SJCRH30 (cell line): ENCODE results near the gene SLC35E1. TPM values are rescaled to one million over a fixed set of nuclear protein-coding genes. Genes with fewer than 3 reads are reported as not detected.
"Not testable (repeated sequence)": the region's sequence is repeated elsewhere in the genome, so short reads cannot be mapped to it uniquely, and the experiment has no call there.

Experiments used
- DNase-seq, 2 experiments: peaks; one replicate each; pipeline ENCODE4 v3.0.0-alpha.2; 2015 to 2020
- H3K27ac ChIP-seq: fragments of 250-450 bp; sonication (Bioruptor Pico); 2 replicates; pipeline ENCODE4 v1.5.1; 2020; ENCODE audit warnings: mild to moderate bottlenecking, moderate library complexity
- H3K27me3 ChIP-seq: fragments of 250-450 bp; sonication (Bioruptor Pico); 2 replicates; pipeline ENCODE4 v1.5.1; 2020; ENCODE audit warnings: mild to moderate bottlenecking, moderate library complexity
- H3K36me3 ChIP-seq: fragments of 250-450 bp; sonication (Bioruptor Pico); 2 replicates; pipeline ENCODE4 v1.5.1; 2020; ENCODE audit warnings: mild to moderate bottlenecking, moderate library complexity
- H3K4me1 ChIP-seq: fragments of 250-450 bp; sonication (Bioruptor Pico); 2 replicates; pipeline ENCODE4 v1.5.1; 2020; ENCODE audit warnings: mild to moderate bottlenecking, moderate library complexity
- H3K4me3 ChIP-seq: fragments of 250-450 bp; sonication (Bioruptor Pico); 2 replicates; pipeline ENCODE4 v1.5.1; 2020; ENCODE audit warnings: mild to moderate bottlenecking, moderate library complexity
- H3K9me3 ChIP-seq: fragments of 250-450 bp; sonication (Bioruptor Pico); replicated peaks from 2 replicates; pipeline ENCODE4 v1.5.1; 2020; ENCODE audit warnings: mild to moderate bottlenecking, moderate library complexity
- total RNA-seq: library from RNA; depleted of rRNA; stranded (reverse); fragments of >200 nt; shearing (Covaris generic); gene quantifications from 2 replicates; pipeline ENCODE4 v1.2.3, GENCODE V29; 2014

Gene SLC35E1
- total RNA-seq, 1 experiment from 2014 or later: 40.8 TPM

GRCh38 chr19:16518483-16519229 lies 53.6 kb downstream of the SLC35E1 start:
- Histone ChIP-seq H3K36me3 (peaks cover 70% of the 10 kb centered on the region), H3K27me3 (no peaks in the 10 kb centered on the region), H3K4me3 (no peak overlapping the region), H3K27ac (no peak overlapping the region), H3K9me3 (no peaks in the 10 kb centered on the region), H3K4me1 (no peaks in the 10 kb centered on the region)
- DNase-seq: no peak

GRCh38 chr19:16518061-16518460 lies 54.2 kb downstream of the SLC35E1 start:
- Histone ChIP-seq H3K27me3 (no peaks in the 10 kb centered on the region), H3K27ac (no peak overlapping the region), H3K36me3 (peaks cover 64% of the 10 kb centered on the region), H3K4me3 (no peak overlapping the region), H3K9me3 (no peaks in the 10 kb centered on the region), H3K4me1 (no peaks in the 10 kb centered on the region)
- DNase-seq: no peak

GRCh38 chr19:16516923-16517610 lies 55.1 kb downstream of the SLC35E1 start:
- H3K36me3 ChIP-seq: peaks cover 58% of the 10 kb centered on the region
- H3K9me3 ChIP-seq: no peaks in the 10 kb centered on the region

GRCh38 chr19:16516381-16516780 lies 55.8 kb downstream of the SLC35E1 start:
- Histone ChIP-seq H3K4me3 (no peak overlapping the region), H3K9me3 (no peaks in the 10 kb centered on the region), H3K27ac (no peak overlapping the region), H3K4me1 (no peaks in the 10 kb centered on the region), H3K36me3 (peaks cover 52% of the 10 kb centered on the region), H3K27me3 (no peaks in the 10 kb centered on the region)
- DNase-seq: no peak

More at GRCh38 chr19:16516923-16517610, 55.1 kb downstream of the SLC35E1 start:
- Histone ChIP-seq H3K27me3 (no peaks in the 10 kb centered on the region), H3K4me1 (no peaks in the 10 kb centered on the region), H3K4me3 (no peak overlapping the region), H3K27ac (no peak overlapping the region)
- no peak for DNase-seq

- H3K27ac ChIP-seq: no peak overlapping the region
- no peak overlapping the region for H3K4me3 ChIP-seq
- H3K36me3 ChIP-seq: peaks cover 33% of the 10 kb centered on the region
- H3K9me3 ChIP-seq: no peaks in the 10 kb centered on the region
- no peaks in the 10 kb centered on the region for H3K27me3 ChIP-seq
- no peaks in the 10 kb centered on the region for H3K4me1 ChIP-seq
- no peak for DNase-seq
Observed at GRCh38 chr19:16514383-16515019, 57.7 kb downstream of the SLC35E1 start.

- not testable (repeated sequence) for H3K4me3 ChIP-seq, DNase-seq, H3K9me3 ChIP-seq, H3K27ac ChIP-seq, H3K27me3 ChIP-seq, H3K4me1 ChIP-seq
- H3K36me3 ChIP-seq: peaks cover 14% of the 10 kb centered on the region
Observed at GRCh38 chr19:16512611-16513010, 59.6 kb downstream of the SLC35E1 start.

- H3K36me3 ChIP-seq: peaks cover 7% of the 10 kb centered on the region; the same call in 1 of the 2 replicates
- H3K9me3 ChIP-seq: no peaks in the 10 kb centered on the region
- DNase-seq: no peak
- H3K27me3 ChIP-seq: no peaks in the 10 kb centered on the region
- no peaks in the 10 kb centered on the region for H3K4me1 ChIP-seq
- H3K4me3 ChIP-seq: no peak overlapping the region
- no peak overlapping the region for H3K27ac ChIP-seq
Observed at GRCh38 chr19:16509141-16510061, 62.8 kb downstream of the SLC35E1 start.

GRCh38 chr19:16508546-16508945 lies 63.7 kb downstream of the SLC35E1 start:
- no peak for DNase-seq
- Histone ChIP-seq H3K27me3 (no peaks in the 10 kb centered on the region), H3K4me3 (no peak overlapping the region), H3K4me1 (no peaks in the 10 kb centered on the region), H3K9me3 (no peaks in the 10 kb centered on the region), H3K27ac (no peak overlapping the region), H3K36me3 (peaks cover 14% of the 10 kb centered on the region; the same call in 1 of the 2 replicates)

GRCh38 chr19:16506961-16507360 lies 65.3 kb downstream of the SLC35E1 start:
- no peaks in the 10 kb centered on the region for H3K9me3 ChIP-seq
- H3K4me1 ChIP-seq: no peaks in the 10 kb centered on the region
- H3K27ac ChIP-seq: no peak overlapping the region
- no peaks in the 10 kb centered on the region for H3K27me3 ChIP-seq
- peaks cover 14% of the 10 kb centered on the region; the same call in 1 of the 2 replicates for H3K36me3 ChIP-seq
- no peak overlapping the region for H3K4me3 ChIP-seq
- no peak for DNase-seq

GRCh38 chr19:16506161-16506560 lies 66.1 kb downstream of the SLC35E1 start:
- H3K27ac ChIP-seq, H3K9me3 ChIP-seq, H3K27me3 ChIP-seq, DNase-seq, H3K4me3 ChIP-seq, H3K4me1 ChIP-seq: not testable (repeated sequence)
- H3K36me3 ChIP-seq: peaks cover 16% of the 10 kb centered on the region

GRCh38 chr19:16504271-16504670 lies 67.9 kb downstream of the SLC35E1 start:
- no peak overlapping the region for H3K4me3 ChIP-seq
- DNase-seq: no peak
- no peaks in the 10 kb centered on the region for H3K27me3 ChIP-seq
- H3K36me3 ChIP-seq: peaks cover 18% of the 10 kb centered on the region
- H3K27ac ChIP-seq: no peak overlapping the region
- no peaks in the 10 kb centered on the region for H3K9me3 ChIP-seq
- H3K4me1 ChIP-seq: no peaks in the 10 kb centered on the region
